Measurements from ENCODE around the gene ZNF423.

DNA sequence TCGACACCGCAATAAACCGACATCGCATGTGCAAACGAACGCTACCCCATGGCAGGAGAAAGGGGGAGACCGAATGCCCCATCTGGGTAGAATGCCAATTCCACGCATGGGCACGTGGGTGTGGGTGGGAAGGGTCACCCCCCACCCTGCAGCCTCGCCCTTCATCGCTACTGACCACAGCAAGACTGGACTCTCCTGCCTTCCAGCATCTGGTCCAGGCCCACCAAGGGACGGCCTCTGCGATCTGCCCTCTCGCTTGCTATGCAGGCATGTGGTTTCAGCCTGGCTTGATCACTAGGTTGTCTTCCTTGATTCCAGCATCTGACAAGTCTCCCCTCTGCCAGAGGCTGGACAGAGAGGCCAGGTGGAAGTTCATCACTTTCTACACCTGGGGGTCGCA lies 323.0 kb downstream of the ZNF423 start:
- TF ChIP-seq TCF7L2 (IDR thresholded peaks at IDR 0.05; ENCODE audit: low read depth, low read length) (no peak), ZNF605 (CRISPR knock-in tag; IDR thresholded peaks at IDR 0.05) (no peak), POLR2A (IDR thresholded peaks at IDR 0.05; ENCODE audit: insufficient read depth in 1 of 2, low read depth in 2 of 2, low read length in 2 of 2) (no peak), ZNF780A (CRISPR knock-in tag; IDR thresholded peaks at IDR 0.05) (no peak)
- TF ChIP-seq, protein P1, sequence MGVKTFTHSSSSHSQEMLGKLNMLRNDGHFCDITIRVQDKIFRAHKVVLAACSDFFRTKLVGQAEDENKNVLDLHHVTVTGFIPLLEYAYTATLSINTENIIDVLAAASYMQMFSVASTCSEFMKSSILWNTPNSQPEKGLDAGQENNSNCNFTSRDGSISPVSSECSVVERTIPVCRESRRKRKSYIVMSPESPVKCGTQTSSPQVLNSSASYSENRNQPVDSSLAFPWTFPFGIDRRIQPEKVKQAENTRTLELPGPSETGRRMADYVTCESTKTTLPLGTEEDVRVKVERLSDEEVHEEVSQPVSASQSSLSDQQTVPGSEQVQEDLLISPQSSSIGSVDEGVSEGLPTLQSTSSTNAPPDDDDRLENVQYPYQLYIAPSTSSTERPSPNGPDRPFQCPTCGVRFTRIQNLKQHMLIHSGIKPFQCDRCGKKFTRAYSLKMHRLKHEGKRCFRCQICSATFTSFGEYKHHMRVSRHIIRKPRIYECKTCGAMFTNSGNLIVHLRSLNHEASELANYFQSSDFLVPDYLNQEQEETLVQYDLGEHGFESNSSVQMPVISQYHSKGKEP (CRISPR knock-in tag; IDR thresholded peaks at IDR 0.05): no peak
- TF ChIP-seq, protein P2, sequence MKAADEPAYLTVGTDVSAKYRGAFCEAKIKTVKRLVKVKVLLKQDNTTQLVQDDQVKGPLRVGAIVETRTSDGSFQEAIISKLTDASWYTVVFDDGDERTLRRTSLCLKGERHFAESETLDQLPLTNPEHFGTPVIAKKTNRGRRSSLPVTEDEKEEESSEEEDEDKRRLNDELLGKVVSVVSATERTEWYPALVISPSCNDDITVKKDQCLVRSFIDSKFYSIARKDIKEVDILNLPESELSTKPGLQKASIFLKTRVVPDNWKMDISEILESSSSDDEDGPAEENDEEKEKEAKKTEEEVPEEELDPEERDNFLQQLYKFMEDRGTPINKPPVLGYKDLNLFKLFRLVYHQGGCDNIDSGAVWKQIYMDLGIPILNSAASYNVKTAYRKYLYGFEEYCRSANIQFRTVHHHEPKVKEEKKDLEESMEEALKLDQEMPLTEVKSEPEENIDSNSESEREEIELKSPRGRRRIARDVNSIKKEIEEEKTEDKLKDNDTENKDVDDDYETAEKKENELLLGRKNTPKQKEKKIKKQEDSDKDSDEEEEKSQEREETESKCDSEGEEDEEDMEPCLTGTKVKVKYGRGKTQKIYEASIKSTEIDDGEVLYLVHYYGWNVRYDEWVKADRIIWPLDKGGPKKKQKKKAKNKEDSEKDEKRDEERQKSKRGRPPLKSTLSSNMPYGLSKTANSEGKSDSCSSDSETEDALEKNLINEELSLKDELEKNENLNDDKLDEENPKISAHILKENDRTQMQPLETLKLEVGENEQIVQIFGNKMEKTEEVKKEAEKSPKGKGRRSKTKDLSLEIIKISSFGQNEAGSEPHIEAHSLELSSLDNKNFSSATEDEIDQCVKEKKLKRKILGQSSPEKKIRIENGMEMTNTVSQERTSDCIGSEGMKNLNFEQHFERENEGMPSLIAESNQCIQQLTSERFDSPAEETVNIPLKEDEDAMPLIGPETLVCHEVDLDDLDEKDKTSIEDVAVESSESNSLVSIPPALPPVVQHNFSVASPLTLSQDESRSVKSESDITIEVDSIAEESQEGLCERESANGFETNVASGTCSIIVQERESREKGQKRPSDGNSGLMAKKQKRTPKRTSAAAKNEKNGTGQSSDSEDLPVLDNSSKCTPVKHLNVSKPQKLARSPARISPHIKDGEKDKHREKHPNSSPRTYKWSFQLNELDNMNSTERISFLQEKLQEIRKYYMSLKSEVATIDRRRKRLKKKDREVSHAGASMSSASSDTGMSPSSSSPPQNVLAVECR (CRISPR knock-in tag; IDR thresholded peaks at IDR 0.05; ENCODE audit: borderline replicate concordance): no peak
- TF ChIP-seq, protein P3, sequence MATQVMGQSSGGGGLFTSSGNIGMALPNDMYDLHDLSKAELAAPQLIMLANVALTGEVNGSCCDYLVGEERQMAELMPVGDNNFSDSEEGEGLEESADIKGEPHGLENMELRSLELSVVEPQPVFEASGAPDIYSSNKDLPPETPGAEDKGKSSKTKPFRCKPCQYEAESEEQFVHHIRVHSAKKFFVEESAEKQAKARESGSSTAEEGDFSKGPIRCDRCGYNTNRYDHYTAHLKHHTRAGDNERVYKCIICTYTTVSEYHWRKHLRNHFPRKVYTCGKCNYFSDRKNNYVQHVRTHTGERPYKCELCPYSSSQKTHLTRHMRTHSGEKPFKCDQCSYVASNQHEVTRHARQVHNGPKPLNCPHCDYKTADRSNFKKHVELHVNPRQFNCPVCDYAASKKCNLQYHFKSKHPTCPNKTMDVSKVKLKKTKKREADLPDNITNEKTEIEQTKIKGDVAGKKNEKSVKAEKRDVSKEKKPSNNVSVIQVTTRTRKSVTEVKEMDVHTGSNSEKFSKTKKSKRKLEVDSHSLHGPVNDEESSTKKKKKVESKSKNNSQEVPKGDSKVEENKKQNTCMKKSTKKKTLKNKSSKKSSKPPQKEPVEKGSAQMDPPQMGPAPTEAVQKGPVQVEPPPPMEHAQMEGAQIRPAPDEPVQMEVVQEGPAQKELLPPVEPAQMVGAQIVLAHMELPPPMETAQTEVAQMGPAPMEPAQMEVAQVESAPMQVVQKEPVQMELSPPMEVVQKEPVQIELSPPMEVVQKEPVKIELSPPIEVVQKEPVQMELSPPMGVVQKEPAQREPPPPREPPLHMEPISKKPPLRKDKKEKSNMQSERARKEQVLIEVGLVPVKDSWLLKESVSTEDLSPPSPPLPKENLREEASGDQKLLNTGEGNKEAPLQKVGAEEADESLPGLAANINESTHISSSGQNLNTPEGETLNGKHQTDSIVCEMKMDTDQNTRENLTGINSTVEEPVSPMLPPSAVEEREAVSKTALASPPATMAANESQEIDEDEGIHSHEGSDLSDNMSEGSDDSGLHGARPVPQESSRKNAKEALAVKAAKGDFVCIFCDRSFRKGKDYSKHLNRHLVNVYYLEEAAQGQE (IDR thresholded peaks at IDR 0.05; ENCODE audit: borderline replicate concordance in 1 of 2, low read depth in 1 of 2, low read length in 2 of 2): no peak

All from HepG2 (cell line).